ENCODE data around the gene TIGD3. TPM values are rescaled to one million over a fixed set of nuclear protein-coding genes. Genes with fewer than 3 reads are reported as not detected.

The TIGD3 gene
- total RNA-seq, 1 experiment from 2014 or later: 1.7 TPM

- no peak for DNase-seq
- Histone ChIP-seq H4K20me1 (ENCODE audit: insufficient read depth) (no peaks in the 10 kb centered on the region), H3K4me3 (no peak overlapping the region), H2AFZ (no peak overlapping the region), H3K9me3 (ENCODE audit: insufficient read depth, low read depth) (no peaks in the 10 kb centered on the region), H3K27me3 (ENCODE audit: insufficient read depth, low read depth) (no peaks in the 10 kb centered on the region), H3K4me1 (replicated peaks; ENCODE audit: insufficient read depth) (peaks cover 24% of the 10 kb centered on the region), H3K27ac (no peak overlapping the region), H3K9me2 (ENCODE audit: insufficient read depth) (no peaks in the 10 kb centered on the region), H3K4me2 (no peak overlapping the region), H3K36me3 (ENCODE audit: low read depth) (no peaks in the 10 kb centered on the region), H3K79me2 (ENCODE audit: low read depth) (peaks cover 7% of the 10 kb centered on the region; the same call in 1 of the 2 replicates), H3F3A (ENCODE audit: insufficient read depth, low read depth) (peaks cover 42% of the 10 kb centered on the region)
- intact Hi-C loops (cut with micrococcal nuclease; ENCODE audit: unreplicated experiment): no loop called here
- ChIA-PET POLR2A (ENCODE audit: unreplicated experiment) (no interaction called here), CTCF (no interaction called here)
- no TSS peak for BruUV-seq (replicated peaks)
- TF ChIP-seq CTCF (conservative IDR thresholded peaks at IDR 0.05): no peak
- no peak for TF ChIP-seq EZH2 (IDR thresholded peaks at IDR 0.05; ENCODE audit: low read depth)
These were observed 21.7 kb downstream of the TIGD3 start for GRCh38 chr11:65376138-65376713.

GRCh38 chr11:65377036-65377435 lies 22.5 kb downstream of the TIGD3 start:
- H3K4me1 ChIP-seq (replicated peaks; ENCODE audit: insufficient read depth): peaks cover 21% of the 10 kb centered on the region
- no peak overlapping the region for H2AFZ ChIP-seq
- DNase-seq: no peak
- CTCF ChIA-PET: no interaction called here
- no peak overlapping the region for H3K27ac ChIP-seq
- H3K4me3 ChIP-seq: no peak overlapping the region
- H3K79me2 ChIP-seq (ENCODE audit: low read depth): peaks cover 7% of the 10 kb centered on the region; the same call in 1 of the 2 replicates
- no peaks in the 10 kb centered on the region for H3K9me3 ChIP-seq (ENCODE audit: insufficient read depth, low read depth)
- H3K9me2 ChIP-seq (ENCODE audit: insufficient read depth): no peaks in the 10 kb centered on the region
- H3K36me3 ChIP-seq (ENCODE audit: low read depth): no peaks in the 10 kb centered on the region
- BruUV-seq (replicated peaks): no TSS peak
- H4K20me1 ChIP-seq (ENCODE audit: insufficient read depth): no peaks in the 10 kb centered on the region
- intact Hi-C loops (cut with micrococcal nuclease; ENCODE audit: unreplicated experiment): no loop called here
- POLR2A ChIA-PET (ENCODE audit: unreplicated experiment): no interaction called here
- H3K4me2 ChIP-seq: no peak overlapping the region
- TF ChIP-seq EZH2 (IDR thresholded peaks at IDR 0.05; ENCODE audit: low read depth) (no peak), CTCF (conservative IDR thresholded peaks at IDR 0.05) (no peak)
- H3K27me3 ChIP-seq (ENCODE audit: insufficient read depth, low read depth): no peaks in the 10 kb centered on the region
- peaks cover 42% of the 10 kb centered on the region for H3F3A ChIP-seq (ENCODE audit: insufficient read depth, low read depth)

GRCh38 chr11:65377777-65378176 lies 23.2 kb downstream of the TIGD3 start:
- Histone ChIP-seq H4K20me1 (ENCODE audit: insufficient read depth) (no peaks in the 10 kb centered on the region), H3K4me2 (no peak overlapping the region), H3K4me1 (replicated peaks; ENCODE audit: insufficient read depth) (peaks cover 25% of the 10 kb centered on the region), H3K27ac (no peak overlapping the region), H3K79me2 (ENCODE audit: low read depth) (peaks cover 7% of the 10 kb centered on the region; the same call in 1 of the 2 replicates), H3K27me3 (ENCODE audit: insufficient read depth, low read depth) (no peaks in the 10 kb centered on the region), H3F3A (ENCODE audit: insufficient read depth, low read depth) (peaks cover 42% of the 10 kb centered on the region), H3K9me2 (ENCODE audit: insufficient read depth) (no peaks in the 10 kb centered on the region), H3K9me3 (ENCODE audit: insufficient read depth, low read depth) (no peaks in the 10 kb centered on the region), H3K36me3 (ENCODE audit: low read depth) (no peaks in the 10 kb centered on the region), H3K4me3 (no peak overlapping the region), H2AFZ (no peak overlapping the region)
- DNase-seq: no peak
- intact Hi-C loops (cut with micrococcal nuclease; ENCODE audit: unreplicated experiment): no loop called here
- POLR2A ChIA-PET (ENCODE audit: unreplicated experiment): interaction anchor here (0.5 kb wide), 1 partner anchor 42 kb away, joined by 7 read pairs; no protein-coding TSS in a partner anchor
- TF ChIP-seq EZH2 (IDR thresholded peaks at IDR 0.05; ENCODE audit: low read depth): no peak
- no peak for TF ChIP-seq CTCF (conservative IDR thresholded peaks at IDR 0.05)
- CTCF ChIA-PET: no interaction called here
- no TSS peak for BruUV-seq (replicated peaks)
